ENCODE results near the gene LCK.

DNA sequence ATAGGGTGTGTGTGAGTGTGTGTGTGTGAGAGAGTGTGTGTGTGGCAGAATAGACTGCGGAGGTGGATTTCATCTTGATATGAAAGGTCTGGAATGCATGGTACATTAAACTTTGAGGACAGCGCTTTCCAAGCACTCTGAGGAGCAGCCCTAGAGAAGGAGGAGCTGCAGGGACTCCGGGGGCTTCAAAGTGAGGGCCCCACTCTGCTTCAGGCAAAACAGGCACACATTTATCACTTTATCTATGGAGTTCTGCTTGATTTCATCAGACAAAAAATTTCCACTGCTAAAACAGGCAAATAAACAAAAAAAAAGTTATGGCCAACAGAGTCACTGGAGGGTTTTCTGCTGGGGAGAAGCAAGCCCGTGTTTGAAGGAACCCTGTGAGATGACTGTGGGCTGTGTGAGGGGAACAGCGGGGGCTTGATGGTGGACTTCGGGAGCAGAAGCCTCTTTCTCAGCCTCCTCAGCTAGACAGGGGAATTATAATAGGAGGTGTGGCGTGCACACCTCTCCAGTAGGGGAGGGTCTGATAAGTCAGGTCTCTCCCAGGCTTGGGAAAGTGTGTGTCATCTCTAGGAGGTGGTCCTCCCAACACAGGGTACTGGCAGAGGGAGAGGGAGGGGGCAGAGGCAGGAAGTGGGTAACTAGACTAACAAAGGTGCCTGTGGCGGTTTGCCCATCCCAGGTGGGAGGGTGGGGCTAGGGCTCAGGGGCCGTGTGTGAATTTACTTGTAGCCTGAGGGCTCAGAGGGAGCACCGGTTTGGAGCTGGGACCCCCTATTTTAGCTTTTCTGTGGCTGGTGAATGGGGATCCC lies 22.5 kb downstream of the LCK start:
- TF ChIP-seq, protein P1, sequence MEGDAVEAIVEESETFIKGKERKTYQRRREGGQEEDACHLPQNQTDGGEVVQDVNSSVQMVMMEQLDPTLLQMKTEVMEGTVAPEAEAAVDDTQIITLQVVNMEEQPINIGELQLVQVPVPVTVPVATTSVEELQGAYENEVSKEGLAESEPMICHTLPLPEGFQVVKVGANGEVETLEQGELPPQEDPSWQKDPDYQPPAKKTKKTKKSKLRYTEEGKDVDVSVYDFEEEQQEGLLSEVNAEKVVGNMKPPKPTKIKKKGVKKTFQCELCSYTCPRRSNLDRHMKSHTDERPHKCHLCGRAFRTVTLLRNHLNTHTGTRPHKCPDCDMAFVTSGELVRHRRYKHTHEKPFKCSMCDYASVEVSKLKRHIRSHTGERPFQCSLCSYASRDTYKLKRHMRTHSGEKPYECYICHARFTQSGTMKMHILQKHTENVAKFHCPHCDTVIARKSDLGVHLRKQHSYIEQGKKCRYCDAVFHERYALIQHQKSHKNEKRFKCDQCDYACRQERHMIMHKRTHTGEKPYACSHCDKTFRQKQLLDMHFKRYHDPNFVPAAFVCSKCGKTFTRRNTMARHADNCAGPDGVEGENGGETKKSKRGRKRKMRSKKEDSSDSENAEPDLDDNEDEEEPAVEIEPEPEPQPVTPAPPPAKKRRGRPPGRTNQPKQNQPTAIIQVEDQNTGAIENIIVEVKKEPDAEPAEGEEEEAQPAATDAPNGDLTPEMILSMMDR (IDR thresholded peaks at IDR 0.05): no peak
- TF ChIP-seq POLR2A (IDR thresholded peaks at IDR 0.05): no peak
